GM19452 (cell line): ENCODE data around the gene ME3.
"Not testable (repeated sequence)": the region's sequence is repeated elsewhere in the genome, so short reads cannot be mapped to it uniquely, and the experiment has no call there.

Experiments
- ATAC-seq: cut with Tn5 transposase; IDR thresholded peaks from one replicate; pipeline ENCODE4 v1.9.1; 2021; ENCODE audit not compliant: unreplicated experiment

ME3 gene

DNA sequence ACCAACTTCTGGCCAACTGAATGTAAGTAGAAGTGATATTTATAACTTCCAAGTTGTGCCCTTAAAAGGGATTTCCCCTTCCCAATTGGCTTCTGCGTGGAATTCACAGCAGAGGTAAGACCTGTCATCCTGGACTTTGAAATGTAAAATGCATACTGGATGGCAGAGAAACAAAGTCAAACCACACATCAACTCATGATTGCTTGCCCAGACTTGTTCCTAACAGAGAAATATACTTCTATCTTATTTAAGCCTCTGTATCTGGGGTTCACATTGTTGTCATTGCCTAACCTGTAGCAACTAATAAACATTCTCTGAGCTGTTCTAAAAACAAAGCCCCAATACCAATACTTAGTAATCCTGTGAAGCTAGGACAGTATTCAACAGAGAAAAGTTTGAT lies 6.2 kb downstream of the ME3 start:
- no peak for ATAC-seq

DNA sequence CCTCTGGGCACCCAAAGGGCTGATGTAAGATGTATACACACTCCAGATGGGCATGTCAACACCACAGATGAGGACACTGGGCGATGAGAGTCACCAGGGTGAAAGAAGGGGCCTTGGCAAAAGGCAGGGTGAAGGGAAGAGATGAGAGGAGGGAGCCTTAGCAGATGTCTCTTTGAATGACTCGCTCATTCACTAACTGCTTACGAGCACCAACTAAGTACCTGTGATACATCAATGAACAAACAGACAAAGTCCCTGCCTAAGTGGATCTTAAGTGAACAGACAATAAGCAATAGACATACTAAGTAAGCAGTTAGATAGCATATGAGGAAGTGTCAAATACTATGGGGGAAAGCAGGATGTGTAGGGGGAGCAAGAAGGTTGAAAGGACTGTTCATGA lies 7.5 kb downstream of the ME3 start:
- ATAC-seq: no peak

DNA sequence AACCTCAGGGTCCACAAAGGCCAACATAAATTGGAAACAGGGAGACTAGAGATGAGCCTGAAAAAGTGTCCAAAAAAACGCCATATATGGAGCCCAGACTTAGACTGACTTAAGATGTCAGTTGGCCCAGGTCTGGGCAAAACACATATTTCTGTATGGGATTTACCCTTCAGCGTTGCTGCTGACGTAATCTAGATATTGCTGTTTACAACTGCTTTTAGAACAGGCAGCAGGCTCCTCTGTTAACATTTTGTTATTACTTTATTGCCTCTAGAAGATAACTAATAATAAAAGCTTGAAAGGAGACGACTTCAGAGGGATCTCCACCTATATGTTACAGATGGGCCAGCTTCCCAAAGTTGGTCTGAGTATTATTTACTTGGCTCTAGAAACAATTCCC lies 8.7 kb downstream of the ME3 start:
- no peak for ATAC-seq

- no peak for ATAC-seq
Observed at GRCh38 chr11:86663291-86663690, 9.1 kb downstream of the ME3 start.

DNA sequence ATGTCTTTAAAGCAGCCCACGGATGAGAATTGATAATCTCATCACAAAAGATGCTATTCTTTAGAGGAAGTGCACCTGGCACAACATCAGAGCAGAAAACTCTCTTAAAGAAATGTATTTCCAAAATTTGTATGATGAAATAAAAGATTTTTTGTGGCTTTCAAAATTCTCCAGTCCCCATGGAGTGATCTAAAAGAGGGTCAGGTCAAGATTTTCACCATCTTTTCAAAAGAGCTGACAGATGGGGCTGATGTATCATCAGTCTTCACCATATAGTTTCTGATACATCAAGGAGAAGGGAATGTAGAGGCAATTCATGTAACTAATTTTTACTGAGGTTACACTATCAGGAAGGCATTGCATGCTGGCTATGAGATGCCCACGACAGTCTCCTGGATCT lies 11.7 kb downstream of the ME3 start:
- no peak for ATAC-seq

DNA sequence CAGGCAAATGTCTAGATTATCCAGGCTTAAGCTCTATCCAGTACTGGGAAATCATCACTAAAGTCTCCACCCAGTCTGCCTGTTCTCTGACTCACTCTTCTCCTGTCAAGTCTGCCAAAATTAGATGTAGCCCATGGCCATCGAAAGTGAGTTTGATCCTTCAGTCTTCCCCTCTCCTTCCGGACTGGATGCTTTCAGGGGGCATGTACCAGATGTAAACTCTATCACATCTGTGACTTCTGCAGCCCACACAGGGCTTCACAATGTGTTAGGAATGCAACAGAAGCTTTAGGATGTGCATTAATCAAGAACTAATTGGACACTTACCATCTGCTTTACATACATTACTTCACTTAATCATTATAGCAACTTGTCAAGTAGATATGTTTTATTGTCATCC lies 12.3 kb downstream of the ME3 start:
- ATAC-seq: no peak

GRCh38 chr11:86658534-86658933 lies 13.9 kb downstream of the ME3 start:
- ATAC-seq: no peak

GRCh38 chr11:86645212-86645611 lies 27.2 kb downstream of the ME3 start:
- not testable (repeated sequence) for ATAC-seq

DNA sequence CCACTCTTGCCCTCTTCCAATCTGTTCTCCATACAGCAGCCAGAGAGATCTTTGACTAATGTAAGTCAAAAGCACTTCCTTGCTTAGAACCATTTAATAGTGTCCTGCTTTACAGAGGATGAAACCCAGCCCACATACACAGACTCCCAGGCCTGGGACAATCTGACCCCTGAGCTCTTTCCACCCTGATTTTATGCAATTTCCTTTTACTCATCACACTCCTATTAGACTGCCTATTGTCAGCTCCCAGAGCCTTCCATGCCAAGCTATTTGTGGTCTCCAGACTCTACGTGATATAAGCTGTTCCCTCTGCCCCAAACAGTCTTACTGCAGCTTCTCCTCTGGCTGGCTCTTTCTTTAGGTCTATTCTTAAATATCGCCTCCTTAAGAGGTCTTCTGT lies 28.1 kb downstream of the ME3 start:
- ATAC-seq: no peak

DNA sequence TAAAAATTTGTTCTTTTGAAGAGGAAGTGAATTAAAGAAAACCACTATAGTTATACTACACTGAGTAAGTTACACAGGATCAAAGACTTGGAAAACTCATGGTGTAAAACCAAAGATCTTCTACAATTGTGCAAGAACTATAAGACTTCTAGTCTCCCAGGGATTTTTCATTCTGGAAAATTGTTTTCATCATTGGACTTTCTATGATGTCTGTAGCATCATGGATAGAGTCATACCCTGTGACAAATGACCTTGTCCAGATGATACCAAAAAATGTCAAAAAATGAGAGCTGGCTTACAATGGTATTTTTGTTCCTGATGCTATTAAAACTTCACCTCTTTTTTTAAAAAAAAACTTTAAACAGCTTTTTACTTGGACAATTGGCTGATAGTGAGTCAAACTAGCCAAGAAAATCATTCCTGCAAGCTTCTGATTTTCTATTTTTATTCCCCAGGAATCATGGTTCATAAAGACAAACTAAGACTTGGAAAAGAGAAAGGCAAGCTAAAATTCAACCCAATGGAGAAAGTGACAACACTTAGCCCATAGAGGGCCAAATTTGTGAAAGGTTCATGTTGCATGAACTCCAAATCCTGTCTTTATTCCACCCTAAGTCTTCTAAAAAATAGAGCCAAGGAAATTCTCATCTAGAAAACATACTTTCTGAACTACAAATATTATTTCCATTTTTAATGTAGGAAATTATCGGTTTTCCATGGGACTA lies 30.7 kb downstream of the ME3 start:
- ATAC-seq: no peak

DNA sequence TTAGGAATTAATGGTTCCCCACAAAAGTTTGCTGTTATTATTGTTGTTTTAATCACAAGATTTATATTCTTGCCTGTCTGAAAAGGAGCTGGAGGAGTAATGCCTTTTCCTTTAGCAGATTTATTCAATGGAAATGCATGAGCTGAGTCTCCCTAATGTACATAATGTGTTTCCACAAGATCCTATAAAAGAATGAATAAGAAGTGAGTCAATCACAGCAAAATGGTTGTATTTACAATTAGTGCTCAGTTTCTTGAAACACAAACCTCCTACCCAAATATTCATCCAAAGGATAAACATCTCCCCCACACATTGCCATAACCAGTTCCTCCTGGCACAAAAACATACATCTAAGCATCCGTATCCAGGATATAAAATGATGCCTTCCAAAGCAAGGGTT lies 33.3 kb downstream of the ME3 start:
- ATAC-seq: no peak

- no peak for ATAC-seq
Observed at GRCh38 chr11:86638673-86639072, 33.7 kb downstream of the ME3 start.

DNA sequence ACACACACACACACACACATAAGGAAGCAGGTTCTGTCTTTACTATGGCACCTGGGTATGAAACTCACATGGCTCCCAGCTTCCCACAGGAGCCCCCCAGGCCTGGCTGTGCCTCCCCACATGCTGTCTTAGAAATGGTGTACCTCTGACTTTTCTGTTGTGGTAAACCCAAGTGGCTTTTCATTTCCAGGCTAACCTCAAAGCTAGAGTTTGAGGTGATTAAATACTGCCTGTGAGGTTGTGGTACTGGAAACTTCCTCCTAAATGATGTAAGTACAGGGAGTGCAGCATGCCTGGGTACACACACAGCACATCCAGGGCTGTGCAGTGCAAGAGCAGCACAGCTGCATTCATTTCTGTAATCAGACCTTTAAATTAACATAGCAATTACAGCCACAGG lies 34.4 kb downstream of the ME3 start:
- no peak for ATAC-seq

- ATAC-seq: no peak
Observed at GRCh38 chr11:86636275-86636674, 36.1 kb downstream of the ME3 start.

- ATAC-seq: peak; percentile 65
Observed at GRCh38 chr11:86632499-86633269, 39.7 kb downstream of the ME3 start.

- no peak for ATAC-seq
Observed at GRCh38 chr11:86630229-86630981, 42.0 kb downstream of the ME3 start.

GRCh38 chr11:86629045-86629706 lies 43.2 kb downstream of the ME3 start:
- ATAC-seq: no peak

- no peak for ATAC-seq
Observed at GRCh38 chr11:86627776-86628455, 44.5 kb downstream of the ME3 start.

DNA sequence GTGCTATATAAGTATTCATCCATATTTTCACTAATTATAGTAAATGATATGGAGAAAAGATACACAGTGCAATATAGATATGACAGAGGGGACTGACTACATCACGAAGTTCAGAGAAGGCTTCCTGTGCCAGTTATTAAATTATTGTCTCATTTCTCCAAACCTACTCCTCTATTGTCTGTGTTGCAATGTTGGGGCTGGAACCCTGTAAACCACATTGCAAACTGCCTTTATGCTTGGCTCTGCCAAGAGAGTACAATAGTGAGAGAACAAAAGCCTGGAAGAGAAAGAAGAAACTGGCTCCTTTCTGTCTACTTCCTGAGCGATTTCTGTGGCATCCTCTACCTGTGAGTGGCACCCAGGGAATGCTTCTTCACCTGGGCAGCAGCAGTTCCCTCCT lies 46.4 kb downstream of the ME3 start:
- ATAC-seq: peak; percentile 15

DNA sequence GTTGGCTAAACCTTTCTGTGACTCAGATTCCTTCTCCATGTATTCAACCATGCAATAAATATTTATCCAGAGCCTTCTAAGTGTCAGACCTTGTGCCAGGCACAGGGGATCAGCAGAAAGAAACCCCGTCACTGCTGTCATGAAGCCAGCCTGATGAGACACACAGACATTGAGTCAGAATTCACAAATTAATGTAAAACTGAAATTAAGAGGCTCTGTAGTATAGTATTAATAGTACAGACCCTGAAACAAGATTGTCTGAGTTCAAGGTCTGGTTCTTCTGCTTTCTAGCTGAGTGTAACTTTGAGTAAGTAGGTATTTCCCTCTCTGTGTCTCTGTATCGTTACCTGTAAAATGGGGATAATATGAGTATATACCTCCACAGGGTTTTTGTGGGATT lies 46.9 kb downstream of the ME3 start:
- ATAC-seq: peak; percentile 64

- ATAC-seq: no peak
Observed at GRCh38 chr11:86624366-86624765, 48.0 kb downstream of the ME3 start.
